ENCODE measurements around the gene PAIP1.
"Not testable (repeated sequence)": the region's sequence is repeated elsewhere in the genome, so short reads cannot be mapped to it uniquely, and the experiment has no call there.

Gene PAIP1

GRCh38 chr5:43556857-43557542 is at the start of gene PAIP1:
Gene PAIP1 (minus strand): TSS chr5:43557077. CDS start chr5:43556846, 231 bp downstream.
- peak; percentile 91 for DNase-seq (ENCODE audit: low spot score)

DNA sequence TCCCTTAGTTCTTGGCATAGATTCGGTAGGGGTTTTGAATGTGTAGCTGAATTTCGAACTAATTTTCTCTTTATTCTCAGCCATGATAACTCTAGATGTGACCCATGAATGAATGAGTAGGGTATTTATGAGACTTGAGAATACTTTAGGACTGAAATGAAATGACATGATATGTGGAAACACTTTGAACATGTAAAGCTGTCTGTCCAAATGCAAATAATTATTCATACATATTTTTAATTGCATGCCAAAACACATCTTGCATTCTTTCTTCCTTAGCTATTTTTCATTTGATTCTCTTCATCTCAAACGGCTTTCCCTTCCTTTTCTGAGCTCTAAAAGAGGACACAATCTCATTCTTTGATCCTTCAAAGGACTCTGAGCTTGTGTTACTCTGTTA is 49.5 kb upstream of the PAIP1 start:
- no peak for DNase-seq (ENCODE audit: low spot score)

GRCh38 chr5:43604699-43605098 is 47.8 kb upstream of the PAIP1 start:
- no peak for DNase-seq (ENCODE audit: low spot score)

- peak; percentile 83 for DNase-seq (ENCODE audit: low spot score)
These were observed 46.7 kb upstream of the PAIP1 start for GRCh38 chr5:43603344-43604217.

DNA sequence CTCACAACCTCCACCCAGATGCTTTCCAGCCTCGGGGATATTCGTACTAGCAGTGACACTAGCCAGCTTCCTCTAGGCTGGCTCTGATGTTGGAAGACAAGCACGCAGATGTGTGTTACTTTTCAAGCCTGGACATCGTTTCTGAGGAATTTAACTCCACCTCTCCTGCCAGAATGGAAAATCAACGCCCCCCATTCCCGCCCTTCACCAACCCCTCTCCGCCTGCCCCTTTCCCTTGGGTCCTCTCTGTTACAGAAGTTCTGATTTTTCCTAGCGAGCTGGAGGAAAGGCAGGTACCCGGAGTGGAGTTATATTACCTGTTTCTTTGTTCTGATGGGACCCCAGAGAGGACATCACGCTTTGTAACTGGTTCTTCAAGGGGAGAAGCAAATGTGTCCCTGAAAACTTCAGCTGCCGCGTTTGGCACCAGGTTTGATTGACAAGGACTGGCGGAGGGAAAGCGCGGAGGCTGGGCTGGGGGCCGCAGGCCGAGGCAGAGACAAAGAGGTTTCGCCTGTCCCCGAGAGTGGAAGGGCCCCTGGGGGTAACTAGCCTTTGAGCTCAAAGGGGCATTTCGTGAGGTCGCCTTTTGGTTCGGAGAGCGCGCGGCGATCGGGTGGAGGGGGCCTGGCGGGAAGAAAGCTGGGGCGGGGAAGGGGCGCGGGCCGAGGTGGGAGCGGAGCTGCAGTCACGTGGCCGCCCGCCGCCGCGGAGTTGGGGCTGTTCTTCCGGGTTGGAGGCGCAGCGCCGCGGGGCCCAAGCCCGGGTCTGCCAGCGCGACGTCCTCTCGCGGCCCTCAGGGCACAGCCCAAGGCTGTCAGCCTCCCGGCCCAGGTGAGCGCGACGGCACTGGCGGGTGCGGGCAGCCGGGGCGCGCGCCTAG is 45.8 kb upstream of the PAIP1 start, which contains the start of gene NNT:
NNT (plus strand) TSS at position 720 of the 883 bp plus-strand sequence. CDS start 6,016 bp downstream, outside the sequence.
- DNase-seq (ENCODE audit: low spot score), result peak; percentile 72

- DNase-seq (ENCODE audit: low spot score), result peak; percentile 73
These were observed 44.8 kb upstream of the PAIP1 start for GRCh38 chr5:43601454-43602260.

DNA sequence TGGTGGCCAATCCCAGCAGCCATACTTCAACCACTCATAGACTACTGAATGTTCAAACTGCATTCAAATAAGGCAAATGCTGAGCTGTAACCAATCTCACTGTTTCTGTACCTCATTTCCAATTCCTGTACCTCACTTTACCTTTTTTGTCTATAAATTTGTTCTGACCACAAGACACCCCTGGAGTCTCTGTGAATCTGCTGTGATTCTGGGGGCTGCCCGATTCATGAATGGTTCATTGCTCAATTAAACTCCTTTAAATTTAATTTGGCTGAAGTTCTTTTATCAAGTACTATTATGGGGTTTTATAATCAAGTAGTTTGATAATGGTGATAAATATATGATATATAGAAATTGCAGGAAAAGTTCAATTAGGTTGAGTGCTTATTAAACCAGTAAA is 42.0 kb upstream of the PAIP1 start:
- DNase-seq (ENCODE audit: low spot score), result not testable (repeated sequence)

GRCh38 chr5:43592363-43592762 is 35.5 kb upstream of the PAIP1 start:
- DNase-seq (ENCODE audit: low spot score), result no peak

DNA sequence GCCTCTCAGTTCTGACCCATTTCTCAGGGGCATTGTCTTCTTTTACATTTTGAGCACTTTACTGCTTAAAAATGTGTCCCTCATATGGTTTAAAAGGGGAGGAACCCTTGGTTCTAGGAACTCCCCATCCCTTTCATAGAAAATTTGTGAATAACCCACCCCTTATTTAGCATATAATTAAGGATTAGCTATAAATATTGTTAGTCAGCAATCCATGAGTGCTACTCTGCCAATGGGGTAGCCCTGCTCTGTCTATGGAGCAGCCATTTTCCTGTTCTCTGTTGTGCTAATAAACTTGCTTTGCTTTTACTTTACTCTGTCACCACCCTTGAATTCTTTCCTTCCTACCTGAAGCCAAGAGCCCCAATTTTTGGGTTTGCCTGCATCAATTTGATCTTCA is 33.8 kb upstream of the PAIP1 start:
- no peak for DNase-seq (ENCODE audit: low spot score)

GRCh38 chr5:43589310-43589709 is 32.4 kb upstream of the PAIP1 start:
- DNase-seq (ENCODE audit: low spot score), result no peak

GRCh38 chr5:43588842-43589241 is 32.0 kb upstream of the PAIP1 start:
- DNase-seq (ENCODE audit: low spot score), result no peak

DNA sequence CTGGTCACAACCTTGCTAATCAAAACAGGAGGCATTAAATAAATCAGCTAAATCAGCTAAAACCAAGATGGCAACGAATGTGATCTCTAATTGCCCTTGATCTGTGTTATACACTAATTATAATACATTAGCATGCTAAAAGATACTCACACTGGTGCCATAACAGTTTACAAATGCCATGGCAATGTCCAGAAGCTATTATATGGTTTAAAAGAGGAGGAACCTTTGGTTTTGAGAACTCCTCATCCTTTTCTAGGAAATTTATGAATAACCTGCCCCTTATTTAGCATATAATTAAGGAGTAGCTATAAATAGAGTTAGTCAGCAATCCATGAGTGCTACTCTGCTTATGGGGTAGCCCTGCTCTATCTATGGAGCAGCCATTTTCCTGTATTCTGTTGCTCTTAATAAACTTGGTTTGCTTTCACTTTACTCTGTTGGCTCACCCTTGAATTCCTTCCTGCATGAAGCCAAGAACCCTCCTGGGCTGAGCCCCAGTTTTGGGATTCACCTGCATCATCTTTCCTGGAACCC is 27.4 kb upstream of the PAIP1 start:
- no peak for DNase-seq (ENCODE audit: low spot score)

DNA sequence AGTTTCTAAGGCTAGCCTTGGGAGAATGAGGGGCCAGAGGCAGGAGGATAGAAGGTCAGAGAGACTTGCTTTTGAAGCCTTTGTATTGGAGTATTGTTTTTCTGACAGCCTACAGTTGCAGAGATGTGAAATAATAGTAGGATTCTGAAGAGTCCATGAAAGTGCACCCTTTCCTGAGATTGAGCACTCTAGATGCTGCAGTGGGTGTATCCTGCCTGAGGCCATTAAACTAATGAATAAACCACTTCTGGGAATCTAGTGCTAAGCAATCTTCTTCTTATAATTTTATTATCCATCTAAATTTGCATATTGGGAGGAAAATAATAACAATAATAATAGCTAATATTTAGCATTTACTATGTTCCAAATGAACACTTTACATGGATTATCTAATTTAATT is 26.8 kb upstream of the PAIP1 start:
- DNase-seq (ENCODE audit: low spot score), result no peak

DNA sequence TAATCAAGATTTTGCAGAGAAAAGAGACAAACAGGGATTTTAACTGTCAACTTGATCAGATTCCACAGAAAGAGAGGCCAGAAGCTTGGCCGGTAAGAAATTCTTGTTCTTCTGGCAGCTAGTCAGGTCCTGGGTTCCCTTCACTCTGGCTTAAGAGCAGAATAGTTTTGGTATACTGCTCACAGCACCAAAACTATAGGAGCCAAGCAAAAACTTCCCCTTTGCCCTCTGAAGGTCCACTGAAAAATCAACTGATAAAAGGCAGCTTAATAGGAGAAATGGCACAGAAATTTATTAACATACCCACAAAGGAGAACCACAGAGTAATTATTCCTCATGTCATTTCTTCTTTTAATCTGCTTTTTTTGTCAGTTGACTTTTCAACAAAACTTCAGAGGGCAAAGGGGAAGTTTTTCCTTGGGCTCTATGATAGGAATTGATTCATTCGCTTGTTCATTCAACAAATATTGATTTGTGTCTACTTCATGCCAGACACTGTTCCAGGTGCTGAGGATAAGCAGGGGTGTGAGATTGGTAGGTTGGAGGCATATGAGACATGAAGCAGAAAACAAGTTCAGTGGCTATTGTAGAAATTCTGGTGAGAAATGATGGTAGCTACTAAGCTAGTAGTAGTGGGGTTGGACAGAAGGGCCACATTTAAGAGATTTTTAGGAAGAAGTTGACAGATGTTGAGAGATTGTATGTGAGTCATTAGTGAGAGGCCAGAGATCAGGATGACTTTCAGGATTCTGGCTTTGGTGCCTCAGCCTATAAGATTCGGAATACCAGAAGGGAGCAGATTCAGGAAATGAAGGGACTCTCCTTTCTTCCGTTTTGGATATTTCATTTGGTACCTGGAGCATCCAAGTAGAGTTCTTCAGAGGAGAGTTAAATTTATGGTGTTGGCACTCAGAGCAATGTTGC is 25.5 kb upstream of the PAIP1 start:
- DNase-seq (ENCODE audit: low spot score), result no peak

DNA sequence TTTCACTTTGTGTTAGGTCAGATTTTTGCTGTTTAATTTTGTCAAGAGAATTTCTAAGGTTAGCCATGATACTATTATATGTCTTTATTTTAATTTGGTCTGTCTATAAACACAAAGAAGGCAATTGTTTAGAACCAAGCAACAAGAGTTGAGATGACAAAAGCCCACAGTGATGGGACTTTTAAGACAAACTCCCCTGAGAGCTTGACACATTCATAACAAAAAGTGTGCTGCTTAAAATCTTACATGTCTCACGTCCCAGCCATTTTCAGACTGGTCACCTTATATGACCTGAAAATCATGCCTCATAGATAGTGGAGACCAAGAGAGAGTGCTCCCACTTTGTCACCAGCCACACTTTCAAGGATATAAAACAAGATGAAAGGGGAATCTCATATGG is 24.5 kb upstream of the PAIP1 start:
- DNase-seq (ENCODE audit: low spot score), result no peak

DNA sequence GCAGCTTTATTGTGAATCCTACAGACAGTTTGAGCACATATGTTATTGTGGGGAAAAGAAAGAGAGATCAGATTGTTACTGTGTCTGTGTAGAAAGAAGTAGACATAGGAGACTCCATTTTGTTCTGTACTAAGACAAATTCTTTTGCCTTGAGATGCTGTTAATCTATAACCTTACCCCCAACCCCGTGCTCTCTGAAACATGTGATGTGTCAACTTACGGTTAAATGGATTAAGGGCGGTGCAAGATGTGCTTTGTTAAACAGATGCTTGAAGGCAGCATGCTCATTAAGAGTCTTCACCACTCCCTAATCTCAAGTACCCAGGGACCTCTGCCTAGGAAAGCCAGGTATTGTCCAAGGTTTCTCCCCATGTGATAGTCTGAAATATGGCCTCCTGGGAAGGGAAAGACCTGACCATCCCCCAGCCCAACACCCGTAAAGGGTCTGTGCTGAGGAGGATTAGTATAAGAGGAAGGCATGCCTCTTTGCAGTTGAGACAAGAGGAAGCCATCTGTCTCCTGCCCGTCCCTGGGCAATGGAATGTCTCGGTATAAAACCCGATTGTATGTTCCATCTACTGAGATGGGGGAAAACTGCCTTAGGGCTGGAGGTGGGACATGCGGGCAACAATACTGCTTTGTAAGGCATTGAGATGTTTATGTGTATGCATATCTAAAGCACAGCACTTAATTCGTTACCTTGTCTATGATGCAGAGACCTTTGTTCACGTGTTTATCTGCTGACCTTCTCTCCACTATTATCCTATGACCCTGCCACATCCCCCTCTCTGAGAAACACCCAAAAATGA is 23.7 kb upstream of the PAIP1 start:
- peak; percentile 57 for DNase-seq (ENCODE audit: low spot score)

DNA sequence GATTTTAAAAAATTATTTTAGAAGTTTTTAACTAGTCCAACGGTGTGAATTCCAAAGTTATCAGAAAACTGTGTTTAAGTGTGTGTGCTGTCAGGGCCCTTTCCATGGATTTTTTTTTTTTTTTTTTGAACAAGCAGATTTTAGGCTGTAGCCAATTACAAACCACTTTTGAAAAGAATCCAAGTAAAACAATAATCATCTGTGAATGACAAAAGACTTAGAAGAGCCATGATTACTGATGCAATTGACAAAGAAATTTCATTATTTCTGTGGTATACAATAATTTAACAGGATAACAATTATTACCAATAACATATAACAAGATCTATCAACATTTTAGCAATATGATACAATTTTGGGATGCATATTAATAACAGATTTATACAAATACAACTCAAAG is 16.2 kb upstream of the PAIP1 start:
- DNase-seq (ENCODE audit: low spot score), result no peak

DNA sequence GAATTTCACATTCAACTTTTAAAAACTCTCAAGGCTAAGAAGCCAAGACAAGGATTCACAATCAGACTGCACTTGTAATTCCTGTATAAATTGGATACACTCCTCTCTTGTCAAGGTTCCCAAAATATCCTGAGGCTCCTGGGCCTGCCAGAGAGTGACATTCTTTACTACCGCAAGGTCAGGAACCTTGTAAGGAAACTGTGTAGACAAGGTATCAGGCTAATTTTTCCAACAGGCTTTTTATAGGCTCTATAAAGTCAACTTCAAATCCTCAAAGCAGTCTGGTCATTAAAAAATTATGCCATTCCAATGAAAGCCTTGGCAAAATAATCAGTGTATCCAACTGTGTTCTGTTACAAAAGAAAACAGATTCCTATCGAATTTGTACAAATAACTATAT is 15.5 kb upstream of the PAIP1 start:
- no peak for DNase-seq (ENCODE audit: low spot score)

GRCh38 chr5:43571237-43571636 is 14.4 kb upstream of the PAIP1 start:
- DNase-seq (ENCODE audit: low spot score), result no peak

Measured in kidney tubule cell (primary cell).